T-helper 22 cell (primary cell): ENCODE measurements around the gene RAB6B.

ENCODE experiments used
- DNase-seq: peaks from one replicate; pipeline ENCODE4 v3.0.0-alpha.2; 2020; ENCODE audit warnings: low read depth

RAB6B gene

DNA sequence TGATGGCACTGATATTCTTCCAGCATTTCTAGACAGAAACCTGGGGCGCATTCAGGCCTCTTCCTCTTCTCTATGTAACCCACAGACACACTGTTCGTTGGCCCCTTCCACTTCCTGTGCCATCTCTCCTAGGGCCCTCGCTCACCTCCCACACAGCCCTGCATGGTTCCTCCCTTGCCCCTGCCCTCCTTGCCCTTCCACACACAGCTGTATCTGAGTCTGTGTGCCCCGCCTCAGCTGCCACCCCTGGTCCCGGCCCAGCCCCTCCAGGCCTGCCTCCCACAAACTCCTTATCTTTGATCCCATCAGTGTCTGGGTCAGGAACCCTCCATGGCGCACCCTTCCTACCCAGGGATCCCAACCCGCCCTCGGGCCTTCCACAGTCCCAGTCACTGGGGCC is 37.9 kb downstream of the RAB6B start:
- no peak for DNase-seq

DNA sequence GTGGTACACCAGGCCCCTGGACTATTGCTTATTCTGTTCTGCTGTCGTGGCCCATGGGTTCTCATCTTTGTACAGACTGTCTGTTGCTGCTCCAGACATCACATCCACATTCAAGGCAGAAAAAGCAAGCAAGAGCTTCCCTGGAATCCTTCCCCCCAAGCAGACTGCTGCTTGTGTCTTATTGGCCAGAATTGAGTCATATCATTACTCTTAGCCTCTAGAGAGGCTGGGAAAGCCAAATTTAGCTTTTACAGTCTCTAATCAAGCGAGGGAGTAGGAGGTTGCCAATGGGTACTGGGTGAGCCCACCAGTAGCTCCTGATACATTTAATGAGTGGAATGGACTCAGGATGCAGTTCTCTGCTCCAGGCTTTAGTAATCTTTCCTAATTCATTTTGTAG is 39.4 kb downstream of the RAB6B start:
- no peak for DNase-seq

DNA sequence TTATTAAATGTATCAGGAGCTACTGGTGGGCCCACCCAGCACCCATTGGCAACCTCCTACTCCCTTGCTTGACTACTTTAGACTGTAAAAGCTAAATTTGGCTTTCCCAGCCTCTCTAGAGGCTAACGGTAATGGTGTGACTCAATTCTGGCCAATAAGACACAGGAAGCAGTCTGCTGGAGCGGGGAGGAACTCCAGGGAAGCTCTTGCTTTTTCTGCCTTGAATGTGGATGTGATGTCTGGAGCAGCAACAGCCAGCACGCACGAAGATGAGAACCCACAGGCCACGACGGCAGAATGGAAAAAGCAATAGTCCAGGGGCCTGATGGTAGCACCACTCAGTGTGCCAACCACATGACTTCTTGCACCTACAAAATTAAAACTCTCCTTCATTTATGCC is 39.9 kb downstream of the RAB6B start:
- no peak for DNase-seq

- no peak for DNase-seq
Observed at GRCh38 chr3:133855002-133855370, 40.7 kb downstream of the RAB6B start.

- no peak for DNase-seq
Observed at GRCh38 chr3:133854264-133855001, 41.2 kb downstream of the RAB6B start.

GRCh38 chr3:133853925-133854227 is 41.8 kb downstream of the RAB6B start:
- no peak for DNase-seq

DNA sequence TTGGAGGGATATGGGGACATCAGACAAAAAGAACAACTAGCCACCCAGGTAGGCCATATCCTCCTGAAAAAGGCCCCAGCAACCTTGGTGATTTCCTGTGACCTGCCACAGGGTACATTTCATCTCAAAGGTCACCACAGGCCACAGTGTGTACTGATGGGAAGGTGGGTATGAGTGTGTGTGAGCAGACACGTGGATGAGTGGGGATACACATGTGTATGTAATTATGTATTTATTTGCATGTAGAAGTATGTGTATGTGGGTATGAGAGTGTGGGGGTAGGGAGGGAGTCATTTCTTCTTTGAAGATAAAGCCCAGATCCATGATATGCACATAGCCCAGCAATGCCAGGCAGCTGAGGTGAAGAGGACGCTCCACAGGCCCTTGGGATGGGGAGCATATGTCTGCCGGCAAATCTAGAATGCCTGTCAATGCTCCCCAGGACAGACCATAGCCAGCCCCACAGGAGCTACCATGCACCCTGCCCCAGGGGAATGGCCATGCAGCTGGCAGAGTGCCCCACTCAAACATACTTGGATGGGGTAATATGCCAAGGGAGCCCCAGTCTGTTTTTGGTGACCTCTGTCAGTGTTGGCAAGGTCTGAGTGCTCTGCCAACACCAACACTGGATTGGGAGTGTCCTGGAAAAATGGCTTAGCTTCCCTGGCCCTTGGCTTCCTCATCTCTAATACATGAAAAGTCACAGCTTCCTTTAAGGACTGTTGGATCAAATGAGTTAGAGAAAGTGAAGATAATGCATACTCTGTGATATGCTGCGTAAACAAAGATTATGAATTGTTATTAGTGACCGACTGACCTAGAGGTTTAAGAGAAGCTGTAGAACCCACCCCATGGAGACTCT is 42.4 kb downstream of the RAB6B start:
- DNase-seq, result no peak

DNA sequence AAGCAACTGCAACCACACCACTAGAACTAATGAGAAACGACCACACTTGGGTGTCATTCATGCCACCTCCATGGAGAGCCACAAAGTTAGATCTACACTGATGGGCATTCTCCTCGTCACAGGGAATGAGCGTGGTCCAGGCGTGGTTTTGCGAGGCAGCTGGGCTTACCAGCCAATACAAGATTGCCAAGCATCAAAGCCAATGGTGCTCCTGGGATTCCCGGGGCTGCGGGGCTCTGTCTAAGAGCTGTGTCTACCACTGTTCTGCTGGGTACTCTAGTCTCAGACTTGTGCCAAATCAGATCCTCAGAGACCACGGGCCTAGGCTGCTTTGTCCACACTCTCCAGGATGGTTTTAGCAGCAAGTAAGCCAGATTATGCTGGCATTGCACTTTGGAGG is 43.8 kb downstream of the RAB6B start:
- no peak for DNase-seq

DNA sequence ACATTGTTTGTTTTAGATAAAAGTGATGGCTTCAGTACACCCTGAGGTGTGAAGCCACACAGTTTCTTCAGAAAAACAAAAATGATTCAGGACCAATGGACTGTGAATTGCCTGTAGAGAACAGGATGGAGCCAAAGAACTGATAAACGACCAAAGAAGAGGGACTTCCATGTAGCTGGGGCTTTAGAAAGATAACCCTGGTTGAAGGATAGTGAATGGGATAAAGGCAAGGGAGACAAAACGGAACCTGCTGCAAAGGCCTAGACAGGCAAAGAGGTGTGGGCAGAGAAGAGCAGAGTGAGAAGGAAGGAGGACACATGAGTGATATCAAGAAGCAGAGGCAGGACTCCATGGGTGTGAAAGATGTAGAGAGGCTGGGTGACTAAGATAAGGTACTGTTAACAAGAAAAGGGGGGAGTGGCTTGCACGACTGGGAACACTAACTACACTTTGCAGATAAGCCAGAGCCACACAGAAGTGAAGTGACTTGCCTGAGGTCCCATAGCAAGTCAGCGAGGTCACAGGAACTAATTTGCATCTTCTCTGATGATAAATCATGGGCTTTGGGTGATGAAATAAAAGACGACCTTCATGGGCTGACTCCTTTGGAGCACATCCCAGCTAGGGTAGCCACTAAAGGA is 44.3 kb downstream of the RAB6B start:
- DNase-seq, result no peak

DNA sequence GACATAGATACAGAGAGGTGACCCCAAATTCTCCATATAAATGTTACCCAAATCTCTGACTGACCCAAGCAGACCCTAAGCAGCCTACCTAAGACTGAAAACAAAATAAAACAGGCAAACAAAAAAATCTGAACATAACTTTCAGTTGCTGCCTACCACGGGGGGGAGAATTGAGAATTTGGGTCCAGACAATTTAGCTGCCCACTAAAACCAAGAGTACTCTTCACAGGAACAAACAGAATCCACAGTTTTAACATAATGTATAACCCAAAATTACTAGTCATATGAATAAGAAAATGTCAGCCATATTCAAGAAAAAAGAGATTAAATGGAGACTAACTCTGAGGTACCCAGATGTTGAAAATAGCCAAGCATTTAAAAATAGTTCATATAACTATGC is 45.6 kb downstream of the RAB6B start:
- no peak for DNase-seq

DNA sequence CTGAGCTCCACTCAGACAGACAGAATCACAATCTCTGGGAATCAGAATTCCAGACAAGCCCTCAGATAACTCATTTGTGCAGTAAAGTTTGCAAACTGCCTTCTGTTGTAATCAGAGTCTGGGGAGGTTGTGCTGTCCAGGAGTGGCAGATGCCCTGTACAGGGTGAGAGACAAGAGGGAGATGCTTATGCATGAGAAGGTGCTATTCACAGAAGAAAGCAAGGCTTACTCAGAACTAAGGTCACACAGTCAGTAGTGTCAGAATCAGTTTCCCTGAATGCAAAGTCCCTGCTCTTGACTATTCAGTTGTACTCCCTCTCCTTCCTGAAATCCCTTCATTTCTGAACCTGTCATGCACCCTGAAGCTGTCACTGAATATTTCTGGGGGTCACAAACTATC is 46.3 kb downstream of the RAB6B start:
- DNase-seq, result no peak

DNA sequence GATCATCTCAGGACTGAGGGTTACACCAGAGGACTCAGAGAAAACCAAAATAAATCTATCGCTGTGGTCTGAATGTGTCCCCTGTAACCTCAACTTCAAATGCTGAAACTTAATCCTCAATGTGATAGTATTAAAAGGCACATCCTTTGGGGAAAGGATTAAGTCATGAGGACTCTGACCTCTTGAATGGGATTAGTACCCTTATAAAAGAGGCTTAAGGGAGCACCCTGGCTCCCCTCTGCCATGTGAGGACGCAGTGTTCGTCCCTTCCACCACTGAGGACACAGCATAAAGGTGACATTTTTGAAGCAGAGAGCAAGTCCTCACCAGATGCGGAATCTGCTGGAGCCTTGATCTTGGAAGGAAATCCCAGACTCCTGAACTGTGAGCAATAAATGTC is 50.6 kb downstream of the RAB6B start:
- DNase-seq, result no peak

- no peak for DNase-seq
Observed at GRCh38 chr3:133843634-133844033, 52.0 kb downstream of the RAB6B start.

DNA sequence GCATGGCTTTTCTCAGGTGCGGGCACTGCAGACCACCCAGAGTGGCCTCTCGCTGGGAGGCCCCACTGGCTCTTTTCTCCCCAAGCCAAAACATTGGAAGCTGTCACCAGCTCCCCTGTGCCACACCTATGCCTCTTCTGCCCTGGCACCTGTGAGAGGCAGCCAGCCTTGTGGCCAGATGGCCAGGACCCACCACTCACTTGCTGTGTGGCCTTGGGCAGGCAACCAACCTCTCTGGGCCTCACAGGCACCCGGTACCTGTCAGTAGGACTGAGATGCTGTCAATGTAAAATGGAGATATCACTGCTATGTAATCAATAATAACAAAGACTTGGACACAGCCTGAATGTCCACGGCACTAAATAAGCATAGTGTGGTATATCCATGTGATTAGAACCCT is 53.5 kb downstream of the RAB6B start:
- DNase-seq, result no peak

DNA sequence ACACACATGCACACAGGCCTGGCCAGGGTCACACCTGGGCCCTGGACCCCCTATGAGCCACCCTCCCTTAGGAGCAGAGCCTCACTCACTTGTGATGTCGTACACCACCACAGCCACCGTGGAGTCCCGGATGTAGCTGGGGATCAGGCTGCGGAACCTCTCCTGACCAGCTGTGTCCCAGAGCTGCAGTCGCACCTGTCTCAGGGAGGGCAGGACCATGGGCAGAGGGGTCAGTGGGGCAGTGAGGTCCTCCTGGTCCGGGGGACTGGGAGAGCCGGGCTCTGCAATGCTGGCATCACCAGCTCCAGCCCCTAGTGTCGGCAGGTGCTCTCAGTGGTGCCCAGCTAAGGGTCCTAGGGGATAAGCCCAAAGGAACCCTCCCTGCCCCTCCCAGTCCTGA is 54.5 kb downstream of the RAB6B start:
- DNase-seq, result no peak

GRCh38 chr3:133840767-133841166 is 54.9 kb downstream of the RAB6B start:
- no peak for DNase-seq

DNA sequence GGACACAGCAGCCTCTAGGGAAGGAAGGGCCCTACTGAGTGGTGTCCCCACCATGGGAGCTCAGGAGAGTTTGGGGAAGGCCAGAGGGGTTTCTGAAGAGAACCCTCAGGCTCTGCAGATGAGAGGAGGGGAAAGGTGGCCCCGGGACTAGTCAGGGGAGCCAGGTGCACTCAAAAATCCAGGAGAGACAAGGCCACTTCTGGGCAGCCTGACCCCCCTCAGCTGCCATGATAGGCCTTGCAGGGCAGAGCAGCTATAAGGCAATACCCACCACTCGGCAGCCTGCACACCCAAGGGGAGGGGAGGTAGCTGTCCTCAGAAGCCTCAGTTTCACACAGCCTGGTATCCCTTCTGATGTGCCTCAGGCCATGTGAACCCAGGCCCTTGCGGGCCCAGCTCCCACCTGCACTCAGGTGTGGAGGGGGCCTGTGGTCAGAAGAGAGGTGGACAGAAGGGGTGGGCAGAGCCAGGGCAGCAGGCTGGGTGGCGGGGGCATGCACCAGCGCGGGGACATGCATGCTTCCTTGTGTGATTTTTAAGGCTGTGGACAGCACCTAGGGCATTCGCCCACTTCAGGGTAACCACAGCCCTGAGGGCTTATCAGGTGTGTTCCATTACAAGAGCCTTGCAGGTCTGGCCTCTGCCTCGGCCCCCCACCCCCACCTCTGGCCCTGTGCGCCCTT is 55.5 kb downstream of the RAB6B start:
- no peak for DNase-seq

- DNase-seq, result no peak
Observed at GRCh38 chr3:133838916-133839800, 56.5 kb downstream of the RAB6B start.

DNA sequence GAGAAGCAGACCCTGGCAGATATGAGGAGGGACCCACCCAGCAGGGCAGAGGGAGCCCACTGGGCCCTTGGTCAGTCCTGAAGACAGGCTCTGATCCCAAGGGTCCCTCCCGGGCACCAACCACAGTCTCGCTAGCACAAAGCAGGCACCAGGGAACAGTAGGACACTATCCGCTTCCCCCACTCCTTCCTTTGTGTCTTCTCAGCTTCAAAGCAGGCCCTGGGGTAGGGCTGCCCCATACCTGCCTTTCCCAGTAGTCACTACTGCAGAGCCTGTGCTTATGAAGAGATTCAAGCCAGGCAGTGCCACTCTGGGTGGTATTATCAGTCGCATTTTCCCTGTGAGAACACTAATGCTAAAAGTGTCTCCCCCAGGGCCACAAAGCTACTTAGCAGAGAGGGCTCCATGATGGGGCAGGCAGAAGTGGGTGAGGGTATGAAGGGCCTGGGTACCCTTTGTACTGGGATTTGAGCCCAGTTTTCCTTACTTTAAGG is 57.3 kb downstream of the RAB6B start:
- no peak for DNase-seq

DNA sequence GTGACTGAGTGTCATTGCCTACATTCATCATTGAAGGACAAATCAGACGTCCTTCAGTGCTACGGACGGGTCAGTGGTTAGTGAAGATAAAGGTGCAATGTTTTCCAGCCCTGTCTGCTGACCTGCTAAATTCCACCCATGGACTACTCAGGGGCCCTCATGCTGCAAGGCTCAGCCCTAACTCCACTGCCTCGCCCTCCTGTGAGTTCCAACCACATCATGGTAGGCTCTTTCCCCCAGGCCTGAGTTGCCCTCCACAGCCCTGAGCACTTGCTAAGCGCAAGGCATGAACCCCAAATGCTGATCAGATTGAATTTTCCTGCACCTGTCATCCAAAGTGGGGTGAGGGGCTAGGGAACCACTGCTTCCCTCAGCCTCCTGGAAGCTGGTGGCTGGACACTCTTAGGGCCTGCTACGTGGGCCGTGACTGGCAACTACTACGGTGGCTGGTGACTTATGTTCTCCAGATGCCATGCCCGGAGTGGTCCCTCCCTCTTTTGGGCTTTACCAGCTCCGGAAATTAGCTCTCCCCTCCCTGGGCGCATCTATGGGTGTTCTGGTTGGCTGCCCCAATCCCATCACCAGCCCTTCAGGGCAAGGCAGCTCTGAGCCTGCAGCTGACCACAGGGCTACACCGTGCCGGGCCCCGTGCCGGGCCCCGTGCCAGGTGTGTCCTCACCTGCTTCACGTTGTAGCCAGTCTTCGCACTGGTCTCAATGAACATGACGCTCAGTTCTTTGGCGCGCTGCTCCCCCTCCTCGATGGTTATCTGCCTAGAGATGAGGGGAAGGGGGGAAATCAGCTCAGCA is 58.0 kb downstream of the RAB6B start:
- no peak for DNase-seq
